GM19238 (cell line): Measurements from ENCODE around the gene CAP1.
"Not testable (repeated sequence)": the region's sequence is repeated elsewhere in the genome, so short reads cannot be mapped to it uniquely, and the experiment has no call there.

Source experiments
- DNase-seq: peaks from one replicate; pipeline ENCODE4 v3.0.0; 2011; ENCODE audit warnings: low spot score; ENCODE audit not compliant: insufficient read length

Gene CAP1, protein sequence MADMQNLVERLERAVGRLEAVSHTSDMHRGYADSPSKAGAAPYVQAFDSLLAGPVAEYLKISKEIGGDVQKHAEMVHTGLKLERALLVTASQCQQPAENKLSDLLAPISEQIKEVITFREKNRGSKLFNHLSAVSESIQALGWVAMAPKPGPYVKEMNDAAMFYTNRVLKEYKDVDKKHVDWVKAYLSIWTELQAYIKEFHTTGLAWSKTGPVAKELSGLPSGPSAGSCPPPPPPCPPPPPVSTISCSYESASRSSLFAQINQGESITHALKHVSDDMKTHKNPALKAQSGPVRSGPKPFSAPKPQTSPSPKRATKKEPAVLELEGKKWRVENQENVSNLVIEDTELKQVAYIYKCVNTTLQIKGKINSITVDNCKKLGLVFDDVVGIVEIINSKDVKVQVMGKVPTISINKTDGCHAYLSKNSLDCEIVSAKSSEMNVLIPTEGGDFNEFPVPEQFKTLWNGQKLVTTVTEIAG

DNA sequence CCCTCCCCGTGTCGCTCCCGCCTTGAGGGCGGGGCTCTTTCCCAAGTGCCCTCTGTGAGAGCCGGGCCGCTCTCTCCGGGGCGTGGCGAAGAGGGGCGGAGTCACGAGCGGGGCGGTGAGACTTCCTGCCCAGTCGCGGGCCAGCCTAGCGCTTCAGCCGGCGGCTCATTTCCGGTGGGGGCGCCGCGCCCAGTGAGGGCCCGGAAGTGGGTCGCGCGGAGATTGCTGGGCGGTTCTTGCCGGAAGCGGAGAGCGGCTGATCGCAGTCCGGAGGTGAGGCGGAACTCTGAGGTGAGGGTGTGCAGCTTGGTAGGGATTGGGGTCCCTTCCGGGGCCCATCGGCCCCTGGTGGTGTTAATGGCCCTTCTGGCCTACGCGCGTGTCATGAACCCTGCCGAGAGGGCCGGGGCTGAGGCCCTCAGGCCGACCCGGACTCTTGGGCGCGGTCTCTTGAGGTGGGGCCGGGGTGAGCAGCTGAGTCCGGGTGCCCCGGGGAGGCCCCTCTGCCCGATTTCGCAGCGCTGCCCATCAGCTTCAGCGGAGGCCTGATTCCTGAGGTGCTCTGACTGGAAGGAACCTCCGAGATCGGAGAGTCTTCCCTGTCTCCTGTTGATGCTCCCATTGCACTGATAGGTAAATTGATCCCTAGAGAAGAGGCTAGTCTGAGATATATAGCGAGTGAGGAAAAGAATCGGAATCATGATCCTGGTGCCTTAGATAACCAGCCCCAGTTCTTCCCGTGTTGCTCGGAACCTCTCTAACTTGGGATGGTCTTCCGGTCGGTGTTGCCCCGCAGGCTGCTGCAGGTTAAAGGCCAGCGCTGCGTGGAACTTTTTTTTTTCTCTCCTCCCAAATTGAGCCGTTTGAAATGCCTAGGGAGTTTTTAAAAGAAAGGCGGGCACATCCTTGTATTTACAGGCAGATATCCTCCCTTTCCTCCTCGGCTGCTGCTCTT lies at the start of gene CAP1:
TSS of gene CAP1 (plus strand) at position 219 of the 955 bp plus-strand sequence. CDS start 18,618 bp downstream, outside the sequence.
- peak; percentile 87 for DNase-seq

DNA sequence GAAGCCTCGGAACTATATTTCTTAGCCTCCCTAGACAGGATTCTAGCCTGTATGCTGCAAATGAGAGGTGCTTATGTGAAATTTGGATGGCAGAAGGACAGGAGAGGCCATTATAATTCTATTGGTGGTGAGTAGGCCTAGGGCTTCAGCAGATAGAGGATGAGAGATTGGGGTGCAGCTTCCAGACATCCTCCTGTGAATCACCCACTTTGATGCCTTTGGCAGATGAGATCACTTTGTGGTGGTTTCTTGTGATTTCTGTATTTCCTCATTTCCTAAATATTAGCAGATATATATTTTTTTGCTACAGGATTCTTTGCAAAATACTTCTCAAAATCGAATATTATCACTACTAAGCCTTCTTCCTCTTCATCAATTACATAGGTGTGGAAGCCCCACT lies 48.3 kb upstream of the CAP1 start:
- no peak for DNase-seq

DNA sequence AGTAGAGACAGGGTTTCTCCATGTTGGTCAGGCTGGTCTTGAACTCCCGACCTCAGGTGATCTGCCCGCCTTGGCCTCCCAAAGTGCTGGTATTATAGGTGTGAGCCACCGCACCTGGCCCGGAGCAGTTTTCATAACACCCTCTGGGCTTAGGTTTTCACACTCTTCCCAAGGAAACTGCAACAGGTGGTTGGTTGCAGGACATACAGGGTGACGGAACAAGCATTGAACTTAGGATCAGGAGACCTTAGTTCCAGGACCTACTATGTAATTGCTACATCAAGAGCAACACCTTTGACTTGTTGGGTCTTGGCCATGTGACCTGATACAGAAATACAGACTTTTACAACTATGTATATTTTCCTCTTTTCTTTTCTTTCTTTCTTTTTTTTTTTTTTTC lies 47.6 kb upstream of the CAP1 start:
- no peak for DNase-seq

DNA sequence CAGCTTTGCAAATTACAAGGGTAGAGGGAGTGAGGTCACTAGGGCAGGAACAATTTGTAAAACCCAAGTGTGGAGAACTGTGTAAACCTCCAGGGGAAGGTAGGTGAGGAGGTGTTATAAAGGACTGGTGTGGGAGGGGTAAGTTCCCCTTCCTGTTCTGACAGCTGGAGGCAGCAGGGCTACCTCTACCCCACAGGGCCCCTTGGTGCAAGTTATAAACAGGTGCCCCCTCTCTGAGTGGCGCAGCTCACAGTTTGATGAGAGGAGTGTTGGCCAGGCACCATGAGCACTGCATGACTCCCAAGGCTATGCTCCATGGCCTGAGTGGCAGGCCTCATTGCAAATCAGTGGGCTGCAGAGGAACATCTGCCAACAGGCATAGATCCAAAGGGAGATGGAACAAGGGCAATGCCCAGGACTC lies 44.5 kb upstream of the CAP1 start:
- DNase-seq, result peak; percentile 68

DNA sequence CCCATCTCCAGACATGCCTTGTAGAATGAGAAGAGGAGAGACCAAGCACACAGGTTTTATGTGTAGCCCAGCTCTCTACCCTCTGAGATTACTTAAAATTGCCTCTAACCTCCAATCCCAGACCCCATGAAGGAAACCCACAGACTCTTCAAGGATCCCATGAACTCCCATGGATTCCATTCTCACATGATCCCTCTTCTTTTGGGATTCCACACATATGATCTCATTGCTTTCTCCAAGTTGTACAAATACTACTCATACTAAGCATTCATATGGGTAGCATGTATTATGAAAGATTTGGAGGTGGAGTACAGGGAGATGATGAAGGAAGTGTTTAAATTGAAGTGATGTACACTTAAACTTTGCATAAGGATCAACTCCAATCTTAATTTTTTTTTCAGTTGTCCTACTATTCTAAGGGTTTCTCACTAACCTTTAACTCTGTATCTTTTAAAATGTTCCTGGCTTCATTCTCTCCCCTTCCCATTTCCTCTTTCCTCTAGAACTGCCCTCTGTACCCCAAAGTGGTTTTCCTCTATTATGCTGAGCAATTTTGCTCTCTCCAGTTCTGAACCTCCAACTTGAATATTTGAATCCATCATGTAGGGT lies 44.0 kb upstream of the CAP1 start:
- no peak for DNase-seq

DNA sequence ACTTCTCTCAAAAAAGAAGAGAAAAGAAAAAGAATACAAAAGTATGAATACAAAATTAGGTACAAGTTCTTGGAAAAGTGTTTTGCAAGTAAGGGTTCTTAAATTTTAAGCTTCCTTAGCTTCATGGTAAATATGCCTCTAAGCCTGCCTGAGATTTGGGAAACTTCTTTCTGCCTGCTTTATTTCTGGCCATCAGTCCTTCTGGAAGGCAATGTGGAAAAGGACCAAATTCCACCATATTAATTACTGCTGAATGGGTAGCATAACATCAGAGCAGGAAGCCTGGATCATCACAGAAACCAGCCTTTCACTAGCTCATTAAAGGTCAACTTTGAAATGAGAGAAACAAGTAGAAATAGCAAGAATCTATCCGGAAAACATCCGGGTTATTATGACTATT lies 39.1 kb upstream of the CAP1 start:
- DNase-seq, result no peak

DNA sequence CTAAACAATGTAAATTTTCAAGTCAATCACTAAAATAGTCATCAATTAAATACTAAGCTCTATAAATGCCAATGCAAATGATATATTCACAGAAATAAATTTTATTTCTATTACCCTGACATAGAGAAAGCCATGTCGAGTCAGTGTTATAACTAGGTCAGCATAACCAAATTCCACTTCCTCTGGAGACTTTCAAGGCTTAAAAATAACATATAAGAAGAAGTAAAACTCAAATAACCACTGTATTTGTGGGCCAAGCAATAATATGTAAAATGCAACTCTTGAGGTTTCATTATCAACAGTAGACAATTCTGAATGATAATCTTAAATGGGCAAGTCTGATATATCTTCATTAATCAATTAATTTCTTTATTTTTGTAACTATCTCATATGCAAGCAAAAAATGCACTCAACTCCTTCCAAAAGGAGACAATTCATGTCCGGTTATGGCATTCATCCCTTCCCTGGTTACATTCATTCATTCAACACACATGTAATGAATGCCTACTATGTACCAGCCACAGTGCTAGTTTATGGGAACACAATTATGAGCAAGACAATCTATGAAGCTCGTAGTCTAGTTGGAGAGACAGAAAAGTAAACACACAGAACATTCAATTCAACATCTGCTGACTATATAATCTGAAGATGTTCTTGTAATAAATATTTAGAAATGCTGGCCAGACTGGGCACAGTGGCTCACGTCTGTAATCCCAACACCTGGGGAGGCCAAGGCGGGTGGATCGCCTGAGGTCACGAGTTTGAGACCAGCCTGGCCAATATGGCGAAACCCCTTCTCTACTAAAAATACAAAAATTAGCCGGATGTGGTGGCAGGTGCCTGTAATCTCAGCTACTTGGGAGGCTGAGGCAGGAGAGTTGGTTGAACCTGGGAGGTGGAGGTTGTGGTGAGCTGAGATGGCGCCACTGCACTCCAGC lies 37.1 kb upstream of the CAP1 start:
- peak; percentile 43 for DNase-seq

DNA sequence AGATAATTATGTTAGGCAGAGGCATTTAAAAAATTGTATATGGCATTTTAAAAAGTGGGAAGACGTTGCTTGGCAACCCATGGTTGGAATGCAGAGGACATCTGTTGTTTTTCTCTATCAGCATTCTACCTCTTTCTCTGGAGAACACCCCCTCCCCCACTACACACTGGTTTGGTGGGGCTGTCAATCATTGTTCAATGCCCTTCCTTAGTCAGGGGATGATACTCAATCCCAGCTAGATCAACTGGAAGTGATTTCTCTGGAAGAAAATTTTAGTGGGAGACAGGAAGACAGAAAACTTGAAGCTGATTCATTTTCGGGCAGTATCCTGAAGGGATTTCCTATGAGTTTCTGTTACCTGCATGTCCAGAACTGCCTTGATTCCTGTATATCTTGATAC lies 35.7 kb upstream of the CAP1 start:
- no peak for DNase-seq

DNA sequence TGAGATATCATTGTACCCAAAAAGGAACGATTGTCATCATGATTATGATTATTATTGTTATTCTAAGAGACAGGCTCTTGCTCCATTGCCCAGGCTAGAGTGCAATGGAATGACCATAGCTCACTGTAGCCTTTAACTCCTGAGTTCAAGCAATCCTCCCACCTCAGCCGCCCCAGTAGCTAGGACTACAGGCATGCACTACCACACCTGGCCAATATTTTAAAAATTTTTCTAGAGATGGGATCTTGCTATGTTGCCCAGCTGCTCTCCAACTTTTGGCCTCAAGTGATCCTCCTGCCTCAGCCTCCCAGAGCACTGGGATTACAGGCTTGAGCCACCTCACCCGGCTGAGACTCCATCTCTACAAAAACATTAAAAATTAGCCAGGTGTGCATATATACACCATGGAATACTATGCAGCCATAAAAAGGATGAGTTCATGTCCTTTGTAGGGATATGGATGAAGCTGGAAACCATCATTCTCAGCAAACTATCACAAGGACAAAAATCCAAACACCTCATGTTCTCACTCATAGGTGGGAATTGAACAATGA lies 33.0 kb upstream of the CAP1 start:
- DNase-seq, result not testable (repeated sequence)

DNA sequence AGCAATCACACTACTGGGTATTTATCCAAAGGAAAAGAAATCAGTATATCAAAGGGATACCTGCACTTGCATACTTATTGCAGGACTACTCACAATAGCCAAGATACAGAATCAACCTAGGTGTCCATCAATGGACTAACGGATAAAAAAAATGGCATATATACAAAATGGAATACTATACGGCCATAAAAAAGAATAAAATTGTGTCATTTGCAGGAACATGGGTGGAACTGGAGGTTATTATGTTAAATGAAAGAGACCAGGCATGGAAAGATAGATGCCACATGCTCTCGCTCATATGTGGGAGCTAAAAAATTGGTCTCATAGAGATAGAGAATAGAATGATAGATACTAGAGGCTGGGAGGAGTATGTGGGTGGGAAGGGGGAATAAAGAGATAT lies 29.3 kb upstream of the CAP1 start:
- DNase-seq, result no peak

DNA sequence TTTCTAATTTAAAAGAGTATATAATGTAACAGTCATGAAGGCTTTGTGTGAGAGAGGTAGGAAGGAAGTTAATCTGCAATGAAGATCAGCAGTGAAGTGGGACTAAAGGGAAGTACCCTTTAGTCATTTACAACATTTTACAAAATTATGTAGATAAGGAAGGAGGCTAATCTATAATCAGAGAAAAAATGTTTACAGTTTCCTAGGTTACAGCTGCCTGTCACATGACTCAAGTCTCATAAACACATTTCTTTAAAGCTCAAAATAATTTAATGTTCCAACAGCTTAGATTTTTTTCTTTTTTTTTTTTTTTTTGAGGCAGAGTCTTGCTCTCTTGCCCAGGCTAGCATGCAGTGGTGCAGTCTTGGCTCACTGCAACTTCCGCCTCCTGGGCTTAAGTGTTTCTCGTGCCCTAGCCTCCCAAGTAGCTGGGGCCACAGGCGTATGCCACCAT lies 26.2 kb upstream of the CAP1 start:
- DNase-seq, result no peak

DNA sequence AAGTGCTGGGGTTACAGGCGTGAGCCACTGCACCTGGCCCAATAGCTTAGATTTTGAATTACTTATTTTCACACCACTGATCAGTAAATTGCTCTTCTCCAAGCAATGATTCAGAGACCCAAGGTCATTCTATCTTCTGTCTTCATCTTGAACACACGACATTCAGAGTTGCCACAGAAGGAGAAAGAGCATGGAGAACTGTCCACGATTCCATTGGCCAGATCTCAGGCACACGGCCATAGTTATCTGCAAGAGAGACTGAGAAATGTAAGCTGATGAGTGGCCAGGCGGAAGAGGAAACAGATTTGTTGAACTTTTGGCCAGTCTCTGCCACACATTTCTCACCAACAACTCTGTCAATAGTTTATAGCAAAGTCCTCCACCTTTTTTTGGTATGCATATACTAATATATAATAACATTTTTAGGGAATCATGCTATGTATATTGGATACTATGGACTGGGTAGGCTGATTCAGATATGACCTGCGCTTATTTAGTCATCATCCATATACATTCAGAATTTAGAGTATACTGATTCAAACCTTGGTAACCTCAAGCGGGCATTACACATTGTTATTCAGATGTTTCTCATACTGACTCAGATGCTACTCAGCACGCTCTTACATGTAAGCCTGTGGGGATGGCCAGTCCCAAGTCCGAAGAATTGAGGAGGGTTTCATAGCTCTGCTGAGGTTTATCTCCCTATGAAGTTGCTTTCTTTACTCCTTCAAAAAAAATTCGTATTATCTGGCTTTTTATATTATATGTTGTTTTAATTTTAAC lies 25.5 kb upstream of the CAP1 start:
- DNase-seq, result no peak

DNA sequence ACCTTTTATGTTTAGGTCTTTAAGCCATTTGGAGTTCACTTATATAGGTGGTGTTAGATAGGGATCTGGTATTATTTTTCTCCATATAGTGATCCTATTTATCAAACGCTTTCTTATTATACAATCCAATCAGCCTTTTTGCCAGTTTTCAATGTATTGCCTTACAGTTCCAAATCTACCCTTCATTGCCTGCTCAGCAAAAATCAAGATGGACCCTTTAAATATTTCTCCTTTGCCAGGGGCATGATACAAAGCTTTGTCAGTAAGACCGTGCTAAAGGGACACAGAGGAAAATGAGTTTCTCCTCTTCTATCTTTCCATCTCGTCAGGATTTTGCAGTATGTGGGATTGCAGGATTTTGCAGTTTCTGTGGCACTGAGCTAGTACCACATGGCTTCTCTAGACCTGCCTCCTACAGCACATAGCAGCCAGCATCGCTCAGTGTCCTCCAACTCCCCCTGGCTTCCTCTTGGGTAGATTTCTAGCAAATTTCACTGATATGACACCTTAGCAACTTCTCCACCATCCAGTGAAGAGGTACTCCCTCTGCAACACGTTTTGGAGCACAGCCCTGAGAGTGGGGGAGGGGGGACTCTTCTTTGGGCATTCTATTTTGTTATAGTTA lies 22.5 kb upstream of the CAP1 start:
- DNase-seq, result no peak

DNA sequence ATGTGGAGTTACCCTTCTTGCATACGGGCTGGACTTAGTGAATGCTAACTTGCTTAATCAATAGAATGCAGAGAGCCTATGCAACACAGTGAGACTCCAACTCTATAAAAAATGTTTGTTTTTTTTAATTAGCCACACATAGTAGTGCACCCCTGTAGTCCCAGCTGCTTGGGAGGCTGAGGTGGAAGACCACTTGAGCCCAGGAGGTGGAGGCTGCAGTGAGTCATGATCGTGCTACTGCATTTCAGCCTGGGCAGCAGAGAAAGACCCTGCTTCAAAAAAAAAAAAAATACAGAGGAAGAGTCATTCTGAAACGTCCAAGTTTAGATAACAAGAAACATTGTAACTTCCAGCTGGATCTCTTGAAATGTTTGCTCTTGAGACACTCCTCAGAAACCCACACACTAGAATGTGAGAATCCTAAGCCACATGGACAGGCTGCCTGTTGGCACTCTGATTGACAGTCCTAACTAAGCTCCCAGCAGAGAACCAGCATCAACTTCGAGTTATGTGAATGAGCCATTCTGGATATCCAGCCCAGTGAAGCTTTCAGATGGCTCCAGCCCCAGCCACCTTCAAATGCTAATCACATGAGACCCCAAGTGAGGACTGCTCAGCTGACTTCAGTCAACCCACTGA lies 20.0 kb upstream of the CAP1 start:
- DNase-seq, result no peak

DNA sequence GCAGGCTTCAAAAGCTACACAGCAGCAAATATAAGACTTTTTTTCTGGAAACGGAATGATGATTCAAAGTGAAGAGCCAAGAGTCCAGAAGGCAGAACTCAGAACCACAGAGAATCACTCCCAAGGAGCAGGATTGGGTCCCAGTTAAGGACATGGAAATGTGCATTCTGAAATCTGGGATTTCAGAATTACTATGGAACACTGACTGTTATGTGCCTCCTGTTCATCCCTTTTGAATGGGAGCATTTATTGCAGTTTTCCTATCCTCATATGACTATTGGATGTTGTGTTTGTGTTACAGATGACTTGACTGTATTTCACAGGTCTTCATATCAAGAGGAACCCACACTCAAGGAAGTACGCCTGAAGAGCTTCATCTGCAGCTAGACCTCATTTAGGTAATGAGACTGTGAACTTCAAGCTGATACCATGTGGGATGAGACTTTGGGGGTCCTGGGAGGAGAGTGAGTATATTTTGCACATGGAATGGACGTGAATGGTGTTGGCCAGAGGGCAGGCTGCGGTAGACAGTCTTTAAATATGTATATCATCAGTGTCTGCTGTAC lies 17.1 kb upstream of the CAP1 start:
- no peak for DNase-seq

DNA sequence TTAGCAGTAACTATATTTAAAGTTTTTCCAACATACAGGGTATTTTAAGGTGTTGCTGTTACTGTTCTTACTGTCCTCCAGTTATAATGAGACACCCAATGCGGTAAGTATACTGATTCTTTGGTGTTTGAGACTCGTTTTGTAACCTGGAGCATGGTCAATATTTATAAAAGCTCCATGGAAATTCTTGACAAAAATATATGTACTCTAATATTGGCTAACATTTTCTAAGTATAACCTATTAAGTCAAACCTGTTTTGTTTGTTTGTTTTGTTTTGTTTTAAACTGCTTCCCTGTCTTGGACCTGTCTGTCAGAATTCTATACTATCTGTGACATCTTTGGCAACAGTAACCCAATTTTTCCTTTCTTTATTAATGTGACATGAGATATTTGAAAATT lies 15.9 kb upstream of the CAP1 start:
- DNase-seq, result no peak

DNA sequence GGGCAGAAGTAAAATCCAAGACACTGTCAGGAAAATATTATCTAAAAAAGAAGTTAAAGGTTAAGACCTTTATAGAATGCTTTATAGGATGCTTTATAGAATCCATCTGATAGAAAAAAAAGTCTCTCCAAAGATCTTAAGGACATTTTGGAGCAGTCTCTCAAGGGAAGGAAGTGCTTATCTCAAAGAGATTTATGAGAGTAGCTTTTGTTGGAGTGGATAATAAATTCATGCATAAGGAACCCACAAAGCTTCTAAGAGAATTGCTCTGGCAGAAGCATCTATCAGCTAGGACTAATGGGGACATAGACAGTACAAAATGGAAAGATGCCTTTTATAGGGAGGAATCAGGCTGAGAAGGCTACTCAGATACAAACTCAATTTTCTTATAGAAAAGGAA lies 12.9 kb upstream of the CAP1 start:
- no peak for DNase-seq

DNA sequence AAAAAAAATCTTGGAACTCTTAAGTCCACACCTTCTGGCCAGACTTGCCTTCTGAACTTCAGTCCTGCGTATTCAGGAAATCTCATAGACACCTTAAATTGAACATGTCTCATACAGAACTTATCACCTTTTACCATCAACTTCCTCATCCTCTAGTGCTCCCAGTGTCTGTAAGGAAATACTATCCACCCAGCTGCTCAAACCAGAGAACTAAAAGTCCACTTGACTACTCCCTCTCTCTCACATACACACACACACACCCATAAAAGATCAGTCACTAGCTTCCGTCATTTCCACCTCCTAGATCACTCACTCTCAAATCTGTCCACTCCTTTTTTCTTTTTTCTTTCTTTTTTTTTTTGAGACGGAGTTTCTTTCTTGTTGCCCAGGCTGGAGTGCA lies 10.9 kb upstream of the CAP1 start:
- no peak for DNase-seq
